Smooth muscle cell (in vitro differentiated cells): Measurements from ENCODE around the gene FRAS1. TPM values are rescaled to one million over a fixed set of nuclear protein-coding genes. Genes with fewer than 3 reads are reported as not detected.
A peak's percentile ranks its signal among the peaks of the same experiment; 100 is the strongest.

ENCODE experiments used
- DNase-seq: peaks from one replicate; lab custom pipeline; 2025; ENCODE audit not compliant: unreplicated experiment; lab: John Stamatoyannopoulos, UW
- H2AFZ ChIP-seq: fragments of 200-600 bp; sonication (generic); 2 replicates; pipeline ENCODE4 v1.6.0; 2016; ENCODE audit warnings: antibody characterized with exemption, low read depth, mild to moderate bottlenecking
- H3F3A ChIP-seq: fragments of 200-600 bp; sonication (generic); 2 replicates; pipeline ENCODE4 v1.6.0; 2017; ENCODE audit warnings: antibody characterized with exemption, low read depth
- H3K27ac ChIP-seq: fragments of 200-600 bp; sonication (generic); 2 replicates; pipeline ENCODE4 v1.5.1; 2016; ENCODE audit warnings: low read depth, mild to moderate bottlenecking
- H3K27me3 ChIP-seq: fragments of 200-600 bp; sonication (generic); 2 replicates; pipeline ENCODE4 v1.6.1; 2016; ENCODE audit warnings: low read depth, mild to moderate bottlenecking
- H3K36me3 ChIP-seq: fragments of 200-600 bp; sonication (generic); 2 replicates; pipeline ENCODE4 v1.5.1; 2016; ENCODE audit warnings: low read depth
- H3K4me1 ChIP-seq: fragments of 200-600 bp; sonication (generic); 2 replicates; pipeline ENCODE4 v1.5.1; 2016; ENCODE audit warnings: low read depth
- H3K4me2 ChIP-seq: fragments of 200-600 bp; sonication (generic); 2 replicates; pipeline ENCODE4 v1.6.0; 2016; ENCODE audit warnings: mild to moderate bottlenecking
- H3K4me3 ChIP-seq: fragments of 200-600 bp; sonication (generic); 2 replicates; pipeline ENCODE4 v1.5.1; 2016; ENCODE audit warnings: mild to moderate bottlenecking
- H3K79me2 ChIP-seq: fragments of 200-600 bp; sonication (generic); 2 replicates; pipeline ENCODE4 v1.6.0; 2016; ENCODE audit warnings: low read depth, mild to moderate bottlenecking
- H3K9ac ChIP-seq: fragments of 200-600 bp; sonication (generic); 2 replicates; pipeline ENCODE4 v1.6.0; 2016; ENCODE audit warnings: low read depth
- H3K9me3 ChIP-seq: fragments of 200-600 bp; sonication (generic); replicated peaks from 2 replicates; pipeline ENCODE4 v1.5.1; 2016; ENCODE audit warnings: low read depth
- H4K20me1 ChIP-seq: fragments of 200-600 bp; sonication (generic); 2 replicates; pipeline ENCODE4 v1.6.0; 2016; ENCODE audit warnings: low read depth
- WGBS: methylation state at CpG from one replicate; pipeline ENCODE4 v1.1.7; 2016; ENCODE audit warnings: low lambda C conversion rate; 5-methylcytosine and 5-hydroxymethylcytosine counted together
- polyA plus RNA-seq: library from polyadenylated mRNA; unstranded; fragments of >200 nt; fragmentation: Nextera tagmentation; extraction: Ambion mirVana; gene quantifications from 2 replicates; pipeline ENCODE4 v1.2.1, GENCODE V29; 2016
- total RNA-seq: library from RNA; depleted of rRNA; stranded (reverse); fragments of >200 nt; gene quantifications from 2 replicates; pipeline ENCODE4 v1.2.3, GENCODE V29; 2014
- TF ChIP-seq, protein P1 (sequence below): fragments of 200-600 bp; sonication (generic); IDR thresholded peaks from 2 replicates; pipeline ENCODE4 v1.5.1; 2017; ENCODE audit warnings: borderline replicate concordance, mild to moderate bottlenecking, antibody characterized with exemption; ENCODE audit not compliant: insufficient read depth, poor library complexity, severe bottlenecking

FRAS1 gene
- total and polyA plus RNA-seq, 2 experiments from 2014 or later: 0.55 to 8.1 TPM

GRCh38 chr4:78162821-78163220 is 105.7 kb downstream of the FRAS1 start:
- Histone ChIP-seq H2AFZ (peak overlapping the region; percentile 25), H3K9me3 (no peaks in the 10 kb centered on the region), H3K79me2 (peaks cover 10% of the 10 kb centered on the region), H3K27me3 (no peaks in the 10 kb centered on the region), H3K4me3 (no peak overlapping the region), H3K4me1 (peaks cover 8% of the 10 kb centered on the region), H3K9ac (no peak overlapping the region), H3K4me2 (no peak overlapping the region), H4K20me1 (no peaks in the 10 kb centered on the region), H3F3A (no peaks in the 10 kb centered on the region), H3K36me3 (no peaks in the 10 kb centered on the region), H3K27ac (no peak overlapping the region)
- DNase-seq: no peak
- TF ChIP-seq, protein P1, sequence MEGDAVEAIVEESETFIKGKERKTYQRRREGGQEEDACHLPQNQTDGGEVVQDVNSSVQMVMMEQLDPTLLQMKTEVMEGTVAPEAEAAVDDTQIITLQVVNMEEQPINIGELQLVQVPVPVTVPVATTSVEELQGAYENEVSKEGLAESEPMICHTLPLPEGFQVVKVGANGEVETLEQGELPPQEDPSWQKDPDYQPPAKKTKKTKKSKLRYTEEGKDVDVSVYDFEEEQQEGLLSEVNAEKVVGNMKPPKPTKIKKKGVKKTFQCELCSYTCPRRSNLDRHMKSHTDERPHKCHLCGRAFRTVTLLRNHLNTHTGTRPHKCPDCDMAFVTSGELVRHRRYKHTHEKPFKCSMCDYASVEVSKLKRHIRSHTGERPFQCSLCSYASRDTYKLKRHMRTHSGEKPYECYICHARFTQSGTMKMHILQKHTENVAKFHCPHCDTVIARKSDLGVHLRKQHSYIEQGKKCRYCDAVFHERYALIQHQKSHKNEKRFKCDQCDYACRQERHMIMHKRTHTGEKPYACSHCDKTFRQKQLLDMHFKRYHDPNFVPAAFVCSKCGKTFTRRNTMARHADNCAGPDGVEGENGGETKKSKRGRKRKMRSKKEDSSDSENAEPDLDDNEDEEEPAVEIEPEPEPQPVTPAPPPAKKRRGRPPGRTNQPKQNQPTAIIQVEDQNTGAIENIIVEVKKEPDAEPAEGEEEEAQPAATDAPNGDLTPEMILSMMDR: no peak
- 70% methylated on average over 3 of the region's 3 CpGs for WGBS

GRCh38 chr4:78165758-78166157 is 108.6 kb downstream of the FRAS1 start:
- no peak for DNase-seq
- 92% methylated on average over 2 of the region's 2 CpGs for WGBS
- Histone ChIP-seq H3K9me3 (no peaks in the 10 kb centered on the region), H3K27me3 (no peaks in the 10 kb centered on the region), H3K9ac (no peak overlapping the region), H3K4me1 (peaks cover 14% of the 10 kb centered on the region), H3K4me2 (no peak overlapping the region), H2AFZ (no peak overlapping the region), H3F3A (no peaks in the 10 kb centered on the region), H4K20me1 (no peaks in the 10 kb centered on the region), H3K27ac (no peak overlapping the region), H3K79me2 (no peaks in the 10 kb centered on the region), H3K4me3 (no peak overlapping the region), H3K36me3 (no peaks in the 10 kb centered on the region)
- TF ChIP-seq, protein P1: no peak

GRCh38 chr4:78166622-78167021 is 109.5 kb downstream of the FRAS1 start:
- Histone ChIP-seq H3K9me3 (no peaks in the 10 kb centered on the region), H2AFZ (no peak overlapping the region), H3K27ac (no peak overlapping the region), H4K20me1 (no peaks in the 10 kb centered on the region), H3K79me2 (no peaks in the 10 kb centered on the region), H3K9ac (no peak overlapping the region), H3K4me1 (peaks cover 14% of the 10 kb centered on the region), H3K4me2 (no peak overlapping the region), H3K4me3 (no peak overlapping the region), H3K36me3 (no peaks in the 10 kb centered on the region), H3K27me3 (no peaks in the 10 kb centered on the region), H3F3A (no peaks in the 10 kb centered on the region)
- TF ChIP-seq, protein P1: no peak
- DNase-seq: no peak

- TF ChIP-seq, protein P1: no peak
- 78% methylated on average over 1 of the region's 1 CpG for WGBS
- Histone ChIP-seq H2AFZ (no peak overlapping the region), H3K4me3 (no peak overlapping the region), H3K9ac (no peak overlapping the region), H3F3A (no peaks in the 10 kb centered on the region), H3K27ac (no peak overlapping the region), H4K20me1 (no peaks in the 10 kb centered on the region), H3K79me2 (no peaks in the 10 kb centered on the region), H3K4me1 (peaks cover 12% of the 10 kb centered on the region), H3K36me3 (no peaks in the 10 kb centered on the region), H3K27me3 (no peaks in the 10 kb centered on the region), H3K9me3 (no peaks in the 10 kb centered on the region), H3K4me2 (no peak overlapping the region)
- no peak for DNase-seq
Measured at GRCh38 chr4:78167510-78167909, 110.4 kb downstream of the FRAS1 start.
